GM21717 (cell line): ENCODE results near the gene EXOC4.

Experiments used
- ATAC-seq: cut with Tn5 transposase; IDR thresholded peaks from one replicate; pipeline ENCODE4 v1.9.1; 2021; ENCODE audit warnings: mild to moderate bottlenecking, moderate library complexity; ENCODE audit not compliant: unreplicated experiment

Gene EXOC4

GRCh38 chr7:133528796-133529195 lies 275.9 kb downstream of the EXOC4 start:
- ATAC-seq: no peak

- no peak for ATAC-seq
These were observed 277.0 kb downstream of the EXOC4 start for GRCh38 chr7:133529861-133530260.

- ATAC-seq: no peak
These were observed 277.8 kb downstream of the EXOC4 start for GRCh38 chr7:133530682-133531081.

- no peak for ATAC-seq
These were observed 281.9 kb downstream of the EXOC4 start for GRCh38 chr7:133534816-133535215.

- ATAC-seq: no peak
These were observed 282.4 kb downstream of the EXOC4 start for GRCh38 chr7:133535308-133535707.

- ATAC-seq: no peak
These were observed 283.6 kb downstream of the EXOC4 start for GRCh38 chr7:133536450-133536849.

- ATAC-seq: no peak
These were observed 286.1 kb downstream of the EXOC4 start for GRCh38 chr7:133539016-133539415.

- ATAC-seq: no peak
These were observed 287.4 kb downstream of the EXOC4 start for GRCh38 chr7:133540096-133540860.

GRCh38 chr7:133542209-133542780 lies 289.4 kb downstream of the EXOC4 start:
- ATAC-seq: no peak

GRCh38 chr7:133543657-133544056 lies 290.8 kb downstream of the EXOC4 start:
- no peak for ATAC-seq

GRCh38 chr7:133545618-133546017 lies 292.7 kb downstream of the EXOC4 start:
- no peak for ATAC-seq

GRCh38 chr7:133547981-133548380 lies 295.1 kb downstream of the EXOC4 start:
- no peak for ATAC-seq

- no peak for ATAC-seq
These were observed 296.8 kb downstream of the EXOC4 start for GRCh38 chr7:133549633-133550032.

GRCh38 chr7:133550145-133550544 lies 297.3 kb downstream of the EXOC4 start:
- no peak for ATAC-seq

- no peak for ATAC-seq
These were observed 297.9 kb downstream of the EXOC4 start for GRCh38 chr7:133550811-133551210.

- no peak for ATAC-seq
These were observed 298.6 kb downstream of the EXOC4 start for GRCh38 chr7:133551466-133551865.

- ATAC-seq: no peak
These were observed 299.2 kb downstream of the EXOC4 start for GRCh38 chr7:133552079-133552478.

- no peak for ATAC-seq
These were observed 301.5 kb downstream of the EXOC4 start for GRCh38 chr7:133554330-133554729.

GRCh38 chr7:133556048-133556447 lies 303.2 kb downstream of the EXOC4 start:
- ATAC-seq: no peak

GRCh38 chr7:133556553-133556952 lies 303.7 kb downstream of the EXOC4 start:
- no peak for ATAC-seq

GRCh38 chr7:133560900-133561299 lies 308.0 kb downstream of the EXOC4 start:
- no peak for ATAC-seq

- ATAC-seq: no peak
These were observed 308.5 kb downstream of the EXOC4 start for GRCh38 chr7:133561396-133561795.

- ATAC-seq: no peak
These were observed 309.7 kb downstream of the EXOC4 start for GRCh38 chr7:133562621-133563020.
